Measurements from ENCODE around the gene C2orf42. TPM values are rescaled to one million over a fixed set of nuclear protein-coding genes. Genes with fewer than 3 reads are reported as not detected.

Gene C2orf42
- total and polyA plus RNA-seq, 2 donors from 2014 or later = 11.8 to 20.0 TPM

DNA sequence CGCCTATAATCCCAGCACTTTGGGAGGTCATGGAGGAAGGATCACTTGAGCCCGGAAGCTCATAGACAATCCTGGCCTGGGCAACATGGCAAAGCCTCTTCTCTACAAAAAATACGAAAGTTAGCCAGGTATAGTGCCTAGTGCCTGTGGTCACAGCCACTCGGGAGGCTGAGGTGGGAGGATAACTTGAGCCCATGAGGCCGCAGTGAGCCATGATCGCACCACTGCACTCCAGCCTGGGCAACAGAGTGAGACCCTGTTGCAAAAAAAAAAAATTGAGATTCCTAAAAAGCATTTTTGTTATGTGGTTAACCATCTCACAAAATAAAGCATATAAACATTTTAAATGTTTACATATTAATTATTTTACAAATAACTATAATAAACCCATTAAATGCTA lies 89.6 kb downstream of the C2orf42 start:
- H3K4me1 ChIP-seq (ENCODE audit: control insufficient read depth in 2 of 3, insufficient read depth in 2 of 3, low read depth in 1 of 3, low read length in 3 of 3) = peaks cover 2 to 11% (median 8%) of the 10 kb centered on the region in 3 donors
- intact Hi-C loops (cut with DNase I) = no loop called here
- no peaks in the 10 kb centered on the region for H3K27me3 ChIP-seq (ENCODE audit: control insufficient read depth, insufficient read depth, low read length)
- no peaks in the 10 kb centered on the region for H3K36me3 ChIP-seq (ENCODE audit: control insufficient read depth in 2 of 3, insufficient read depth in 3 of 3, low read length in 3 of 3)
- DNase-seq (peak in 1 of 5 donors; percentile 8), FAIRE-seq (no peak)
- no peak overlapping the region for H3K27ac ChIP-seq (ENCODE audit: low read depth in 2 of 2, low read length in 2 of 2)
- no peak overlapping the region for H3K4me3 ChIP-seq (ENCODE audit: low read length in 3 of 3)
- no peaks in the 10 kb centered on the region for H3K9me3 ChIP-seq (ENCODE audit: control insufficient read depth in 2 of 3, insufficient read depth in 1 of 3, low read length in 3 of 3)
- TF ChIP-seq, protein P1, sequence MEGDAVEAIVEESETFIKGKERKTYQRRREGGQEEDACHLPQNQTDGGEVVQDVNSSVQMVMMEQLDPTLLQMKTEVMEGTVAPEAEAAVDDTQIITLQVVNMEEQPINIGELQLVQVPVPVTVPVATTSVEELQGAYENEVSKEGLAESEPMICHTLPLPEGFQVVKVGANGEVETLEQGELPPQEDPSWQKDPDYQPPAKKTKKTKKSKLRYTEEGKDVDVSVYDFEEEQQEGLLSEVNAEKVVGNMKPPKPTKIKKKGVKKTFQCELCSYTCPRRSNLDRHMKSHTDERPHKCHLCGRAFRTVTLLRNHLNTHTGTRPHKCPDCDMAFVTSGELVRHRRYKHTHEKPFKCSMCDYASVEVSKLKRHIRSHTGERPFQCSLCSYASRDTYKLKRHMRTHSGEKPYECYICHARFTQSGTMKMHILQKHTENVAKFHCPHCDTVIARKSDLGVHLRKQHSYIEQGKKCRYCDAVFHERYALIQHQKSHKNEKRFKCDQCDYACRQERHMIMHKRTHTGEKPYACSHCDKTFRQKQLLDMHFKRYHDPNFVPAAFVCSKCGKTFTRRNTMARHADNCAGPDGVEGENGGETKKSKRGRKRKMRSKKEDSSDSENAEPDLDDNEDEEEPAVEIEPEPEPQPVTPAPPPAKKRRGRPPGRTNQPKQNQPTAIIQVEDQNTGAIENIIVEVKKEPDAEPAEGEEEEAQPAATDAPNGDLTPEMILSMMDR (IDR thresholded peaks at IDR 0.05; ENCODE audit: borderline replicate concordance, extremely low read depth, insufficient read depth) = no peak
- H3K9ac ChIP-seq (ENCODE audit: low read length in 3 of 3) = no peak overlapping the region

Other genes starting within 250 kb of the C2orf42 start
- 1.6 TPM for gene ASPRV1, start 229.4 kb downstream of the C2orf42 start, total RNA-seq
- 2.1 TPM for gene ASPRV1, start 229.4 kb downstream of the C2orf42 start, polyA plus RNA-seq (ENCODE audit: insufficient read depth, low read depth, low replicate concordance)
- 298 TPM for gene PCBP1, start 103.5 kb downstream of the C2orf42 start, total RNA-seq
- gene PCBP1, start 103.5 kb downstream of the C2orf42 start, polyA plus RNA-seq (ENCODE audit: insufficient read depth, low read depth, low replicate concordance) = 224 TPM
- gene TIA1, start 57.6 kb upstream of the C2orf42 start, total RNA-seq = 97.6 TPM
- gene TIA1, start 57.6 kb upstream of the C2orf42 start, polyA plus RNA-seq (ENCODE audit: insufficient read depth, low read depth, low replicate concordance) = 39.4 TPM
- 92.9 TPM for gene PCYOX1, start 67.1 kb upstream of the C2orf42 start, total RNA-seq
- gene PCYOX1, start 67.1 kb upstream of the C2orf42 start, polyA plus RNA-seq (ENCODE audit: insufficient read depth, low read depth, low replicate concordance) = 36.8 TPM
- 117 TPM for gene SNRPG, start 102.7 kb upstream of the C2orf42 start, total RNA-seq
- gene SNRPG, start 102.7 kb upstream of the C2orf42 start, polyA plus RNA-seq (ENCODE audit: insufficient read depth, low read depth, low replicate concordance) = 180 TPM
- gene FAM136A, start 111.0 kb upstream of the C2orf42 start, total RNA-seq = 27.0 TPM
- gene FAM136A, start 111.0 kb upstream of the C2orf42 start, polyA plus RNA-seq (ENCODE audit: insufficient read depth, low read depth, low replicate concordance) = 41.9 TPM

Data from kidney (tissue), 14 donors.